WI38 (cell line): ENCODE measurements around the gene GPR39.
"Not testable (repeated sequence)": the region's sequence is repeated elsewhere in the genome, so short reads cannot be mapped to it uniquely, and the experiment has no call there.

Experiments
- H3K4me3 ChIP-seq: 2 replicates; pipeline ENCODE4 v1.5.1; 2011; ENCODE audit warnings: low read depth, mild to moderate bottlenecking, control low read depth, low read length
- TF ChIP-seq, protein P1 (sequence below): IDR thresholded peaks from 2 replicates; pipeline ENCODE4 v1.5.1; 2012; ENCODE audit warnings: low read depth, mild to moderate bottlenecking, control low read depth, low read length

GPR39 gene

DNA sequence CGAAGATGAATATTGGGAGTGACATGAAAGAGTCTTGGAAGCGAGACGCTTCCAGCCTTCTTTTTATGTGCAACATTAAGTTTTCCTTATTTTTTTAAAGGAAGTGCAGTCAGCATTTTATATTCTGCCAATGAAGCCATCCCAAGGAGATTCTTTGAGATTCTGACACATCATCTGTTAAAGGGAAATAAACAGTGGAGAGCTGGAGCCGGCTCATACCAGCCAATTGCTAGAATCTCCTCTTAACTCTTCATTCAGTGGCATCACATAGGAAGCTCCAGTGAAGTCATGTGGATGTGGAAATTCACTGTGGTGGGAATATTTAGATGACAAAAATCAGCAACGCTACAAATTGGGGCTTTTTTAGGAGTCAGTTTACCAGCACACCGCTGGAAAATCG, 23.7 kb upstream of the GPR39 start:
- TF ChIP-seq, protein P1, sequence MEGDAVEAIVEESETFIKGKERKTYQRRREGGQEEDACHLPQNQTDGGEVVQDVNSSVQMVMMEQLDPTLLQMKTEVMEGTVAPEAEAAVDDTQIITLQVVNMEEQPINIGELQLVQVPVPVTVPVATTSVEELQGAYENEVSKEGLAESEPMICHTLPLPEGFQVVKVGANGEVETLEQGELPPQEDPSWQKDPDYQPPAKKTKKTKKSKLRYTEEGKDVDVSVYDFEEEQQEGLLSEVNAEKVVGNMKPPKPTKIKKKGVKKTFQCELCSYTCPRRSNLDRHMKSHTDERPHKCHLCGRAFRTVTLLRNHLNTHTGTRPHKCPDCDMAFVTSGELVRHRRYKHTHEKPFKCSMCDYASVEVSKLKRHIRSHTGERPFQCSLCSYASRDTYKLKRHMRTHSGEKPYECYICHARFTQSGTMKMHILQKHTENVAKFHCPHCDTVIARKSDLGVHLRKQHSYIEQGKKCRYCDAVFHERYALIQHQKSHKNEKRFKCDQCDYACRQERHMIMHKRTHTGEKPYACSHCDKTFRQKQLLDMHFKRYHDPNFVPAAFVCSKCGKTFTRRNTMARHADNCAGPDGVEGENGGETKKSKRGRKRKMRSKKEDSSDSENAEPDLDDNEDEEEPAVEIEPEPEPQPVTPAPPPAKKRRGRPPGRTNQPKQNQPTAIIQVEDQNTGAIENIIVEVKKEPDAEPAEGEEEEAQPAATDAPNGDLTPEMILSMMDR, result no peak
- H3K4me3 ChIP-seq, result no peak overlapping the region

DNA sequence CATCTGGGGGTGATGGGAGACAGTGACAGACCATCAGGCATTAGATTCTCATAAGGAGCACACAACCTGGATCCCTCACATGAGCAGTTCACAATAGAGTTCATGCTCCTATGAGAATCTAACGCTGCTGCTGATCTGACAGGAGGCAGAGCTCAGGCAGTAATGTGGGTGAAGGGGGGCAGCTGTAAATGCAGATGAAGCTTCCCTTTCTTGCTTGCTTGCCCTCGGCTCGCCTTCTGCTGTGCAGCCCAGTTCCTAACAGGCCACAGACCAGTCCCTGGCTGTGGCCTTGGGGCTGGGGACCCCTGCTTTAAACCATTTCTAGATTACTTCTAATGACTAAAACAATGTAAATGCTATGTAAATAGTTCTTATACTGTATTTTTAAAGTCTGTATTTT, 19.6 kb upstream of the GPR39 start:
- H3K4me3 ChIP-seq, result not testable (repeated sequence)

DNA sequence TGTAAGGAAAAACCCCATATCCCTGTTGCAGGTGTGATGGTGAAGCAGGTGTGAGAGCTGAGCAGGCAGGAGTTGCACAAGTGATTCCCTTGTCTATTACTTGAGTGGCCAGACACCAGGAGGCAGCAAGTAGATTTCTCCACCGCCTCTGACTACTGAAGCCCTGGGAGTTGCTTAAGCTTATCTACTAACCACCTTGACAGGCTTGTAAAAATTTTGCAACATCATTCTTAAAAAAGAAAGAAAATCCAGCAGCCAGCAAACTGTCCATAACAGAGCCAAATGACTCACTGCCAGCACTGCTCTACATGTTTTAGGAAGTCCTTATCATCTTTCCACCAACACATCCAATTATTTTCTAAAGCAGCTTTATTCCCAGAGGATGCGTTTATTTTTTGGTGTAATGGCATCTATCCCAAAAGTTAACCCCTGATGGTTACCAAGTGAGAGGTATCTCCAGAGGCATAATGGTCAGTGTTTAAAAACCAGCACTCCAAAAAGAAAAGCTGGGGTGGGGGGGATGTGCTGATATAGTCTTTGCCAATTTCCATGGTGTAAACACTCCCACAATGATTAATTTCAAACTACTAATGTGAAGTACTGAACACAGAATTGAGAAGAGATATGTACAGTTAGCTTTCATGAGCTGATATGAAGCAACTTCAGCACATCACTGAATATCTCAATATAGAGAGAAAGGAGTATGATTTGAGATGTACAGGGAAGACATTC, 16.3 kb upstream of the GPR39 start:
- no peak overlapping the region for H3K4me3 ChIP-seq

DNA sequence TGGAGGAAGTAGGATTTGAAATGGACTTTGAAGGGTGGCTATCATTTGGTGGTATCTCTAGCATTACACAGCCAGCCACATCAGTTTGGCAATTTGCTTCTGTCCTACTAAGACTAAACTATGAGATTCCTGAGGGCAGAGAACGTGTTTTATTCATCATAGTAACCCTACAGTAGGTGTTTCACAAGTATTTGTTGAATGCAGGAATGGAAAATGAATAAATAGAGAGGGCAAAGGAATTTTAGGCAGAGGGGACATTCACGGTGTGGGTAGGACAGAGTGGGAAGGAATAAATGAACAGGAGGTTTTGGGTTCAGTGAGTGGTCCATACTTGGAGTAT, 15.7 kb upstream of the GPR39 start:
- TF ChIP-seq, protein P1, result no peak
- no peak overlapping the region for H3K4me3 ChIP-seq

More for the DNA sequence above, 16.3 kb upstream of the GPR39 start:
- TF ChIP-seq, protein P1, result no peak

DNA sequence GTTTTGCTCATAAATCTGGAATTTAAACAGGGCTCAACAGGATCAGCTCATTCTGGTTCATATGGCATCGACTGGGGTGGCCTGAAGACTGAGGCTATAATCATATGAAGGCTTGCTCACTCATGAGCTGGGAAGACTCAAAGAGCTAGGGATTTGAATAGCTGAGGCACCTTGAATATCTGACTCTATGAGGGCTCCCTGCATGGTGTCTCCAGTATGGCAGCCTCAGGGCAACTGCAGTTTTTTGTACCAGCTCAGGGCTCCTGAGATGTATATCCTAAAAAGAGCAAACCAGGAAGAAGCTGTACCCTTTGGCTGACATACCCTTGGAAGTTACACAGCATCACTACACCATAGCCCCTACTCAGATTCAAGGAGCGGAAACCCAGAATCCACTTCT, 15.3 kb upstream of the GPR39 start:
- TF ChIP-seq, protein P1, result no peak
- H3K4me3 ChIP-seq, result no peak overlapping the region

DNA sequence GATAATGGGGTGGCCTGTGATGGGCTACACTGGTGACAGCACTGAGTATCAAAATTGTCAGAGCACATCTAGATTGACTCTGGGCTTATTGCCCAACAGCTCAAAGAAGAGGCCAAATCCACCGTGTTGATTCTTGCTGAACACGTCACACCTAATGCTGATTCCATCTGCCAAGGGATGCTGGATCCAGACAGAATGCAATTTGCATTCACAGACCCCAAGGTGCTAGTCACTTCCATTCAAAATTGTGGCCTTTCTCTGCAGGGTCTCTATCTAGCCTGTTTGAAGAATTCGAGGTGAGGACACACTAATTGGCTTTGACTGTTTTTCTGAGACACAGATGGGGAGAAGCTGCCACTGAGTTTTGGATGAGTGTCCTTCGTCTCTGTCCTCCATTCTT, 13.5 kb upstream of the GPR39 start:
- H3K4me3 ChIP-seq, result no peak overlapping the region
- TF ChIP-seq, protein P1, result no peak

DNA sequence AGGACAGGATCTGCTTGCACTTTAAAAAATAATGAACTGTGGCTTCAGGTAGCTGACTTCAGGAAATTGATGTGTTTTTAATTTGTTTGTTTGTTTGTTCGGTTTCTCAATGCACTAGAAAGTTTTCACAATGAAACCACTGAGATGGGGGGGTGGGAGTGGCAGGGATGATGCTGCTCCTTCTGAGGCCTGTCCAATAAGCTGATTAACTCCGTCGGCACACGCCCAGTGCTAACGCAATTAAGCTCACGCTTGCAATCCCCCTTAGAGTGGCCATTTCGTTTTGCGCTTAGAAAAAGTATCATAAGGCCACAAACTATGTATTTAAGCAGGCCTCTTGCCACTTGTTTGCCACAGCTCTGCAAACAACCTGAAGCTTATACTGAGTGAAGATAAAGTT, 12.5 kb upstream of the GPR39 start:
- no peak overlapping the region for H3K4me3 ChIP-seq
- TF ChIP-seq, protein P1, result no peak

DNA sequence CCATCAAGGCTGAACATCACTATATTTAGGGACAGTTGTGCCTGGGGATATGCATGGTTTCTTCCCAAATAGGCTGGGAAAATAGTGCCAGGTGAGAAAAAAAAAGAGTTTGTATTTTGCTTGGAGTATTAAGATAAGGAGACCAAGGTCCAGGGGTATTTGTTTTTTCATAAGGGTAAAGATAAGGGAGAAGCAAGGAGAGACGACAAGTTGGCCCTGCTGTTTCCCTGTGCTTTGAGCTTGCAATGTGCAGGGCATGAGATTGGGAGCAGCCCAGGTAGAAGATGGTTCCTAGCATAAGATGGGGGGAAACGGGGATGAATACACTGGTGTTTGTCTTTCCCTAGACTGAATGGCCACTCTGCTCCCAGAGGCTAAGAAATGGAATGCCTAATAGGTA, 8.8 kb upstream of the GPR39 start:
- H3K4me3 ChIP-seq, result no peak overlapping the region
- TF ChIP-seq, protein P1, result no peak
